ENCODE results near the gene FREM2.

The FREM2 gene

GRCh38 chr13:38763446-38764381 is 76.8 kb downstream of the FREM2 start:
- DNase-seq, result peak; percentile 75

GRCh38 chr13:38766799-38767198 is 79.9 kb downstream of the FREM2 start:
- no peak for DNase-seq

- no peak for DNase-seq
Observed at GRCh38 chr13:38767506-38768265, 80.8 kb downstream of the FREM2 start.

- DNase-seq, result no peak
Observed at GRCh38 chr13:38769526-38769925, 82.6 kb downstream of the FREM2 start.

GRCh38 chr13:38775085-38775484 is 88.2 kb downstream of the FREM2 start:
- no peak for DNase-seq

- no peak for DNase-seq
Observed at GRCh38 chr13:38777347-38778119, 90.7 kb downstream of the FREM2 start.

- no peak for DNase-seq
Observed at GRCh38 chr13:38781539-38781938, 94.7 kb downstream of the FREM2 start.

GRCh38 chr13:38784036-38784880 is 97.4 kb downstream of the FREM2 start:
- DNase-seq, result peak; percentile 54

GRCh38 chr13:38785042-38785441 is 98.2 kb downstream of the FREM2 start:
- DNase-seq, result no peak

GRCh38 chr13:38785490-38785889 is 98.6 kb downstream of the FREM2 start:
- no peak for DNase-seq

GRCh38 chr13:38787550-38787949 is 100.7 kb downstream of the FREM2 start:
- no peak for DNase-seq

GRCh38 chr13:38796890-38797289 is 110.0 kb downstream of the FREM2 start:
- DNase-seq, result no peak

GRCh38 chr13:38803531-38803930 is 116.7 kb downstream of the FREM2 start:
- DNase-seq, result no peak

GRCh38 chr13:38804061-38804460 is 117.2 kb downstream of the FREM2 start:
- DNase-seq, result no peak

- no peak for DNase-seq
Observed at GRCh38 chr13:38804536-38804935, 117.7 kb downstream of the FREM2 start.

- DNase-seq, result no peak
Observed at GRCh38 chr13:38814331-38814730, 127.5 kb downstream of the FREM2 start.

- DNase-seq, result no peak
Observed at GRCh38 chr13:38819053-38819452, 132.2 kb downstream of the FREM2 start.

- no peak for DNase-seq
Observed at GRCh38 chr13:38819596-38819995, 132.7 kb downstream of the FREM2 start.

GRCh38 chr13:38821770-38822551 is 135.1 kb downstream of the FREM2 start:
- DNase-seq, result no peak

GRCh38 chr13:38824342-38824741 is 137.5 kb downstream of the FREM2 start:
- peak; percentile 18 for DNase-seq

GRCh38 chr13:38826182-38826813 is 139.4 kb downstream of the FREM2 start:
- DNase-seq, result no peak
